GM18499 (cell line): Measurements from ENCODE around the gene KRT80.

Experiments
- ATAC-seq: cut with Tn5 transposase; IDR thresholded peaks from one replicate; pipeline ENCODE4 v1.9.1; 2021; ENCODE audit warnings: moderate number of reproducible peaks; ENCODE audit not compliant: insufficient read depth, unreplicated experiment

KRT80 gene

GRCh38 chr12:52144512-52145227, 47.1 kb downstream of the KRT80 start:
- no peak for ATAC-seq

- no peak for ATAC-seq
These were observed 49.4 kb downstream of the KRT80 start for GRCh38 chr12:52142431-52142830.

GRCh38 chr12:52141875-52142274, 49.9 kb downstream of the KRT80 start:
- ATAC-seq = no peak

- no peak for ATAC-seq
These were observed 50.5 kb downstream of the KRT80 start for GRCh38 chr12:52141306-52141705.

GRCh38 chr12:52139579-52140062, 52.2 kb downstream of the KRT80 start:
- ATAC-seq = no peak

DNA sequence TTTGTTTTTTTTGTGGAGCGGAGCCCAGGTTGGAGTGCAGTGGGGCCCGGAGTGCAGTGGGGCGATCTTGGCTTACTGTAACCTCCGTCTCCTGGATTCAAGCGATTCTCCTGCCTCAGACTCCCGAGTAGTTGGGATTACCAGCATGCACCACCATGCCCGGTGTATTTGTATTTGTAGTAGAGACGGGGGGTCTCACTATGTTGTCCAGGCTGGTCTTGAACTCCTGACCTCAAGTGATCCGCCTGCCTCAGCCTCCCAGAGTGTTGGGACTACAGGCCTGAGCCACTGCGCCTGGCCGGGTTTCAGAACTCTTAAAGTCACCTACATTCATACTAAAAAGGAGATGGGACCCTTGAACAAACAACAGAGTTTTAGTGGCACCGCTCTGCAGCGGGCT, 52.7 kb downstream of the KRT80 start:
- no peak for ATAC-seq

- ATAC-seq = no peak
These were observed 54.1 kb downstream of the KRT80 start for GRCh38 chr12:52137746-52138145.

GRCh38 chr12:52132754-52133161, 59.1 kb downstream of the KRT80 start:
- no peak for ATAC-seq

GRCh38 chr12:52130711-52131110, 61.1 kb downstream of the KRT80 start:
- no peak for ATAC-seq

GRCh38 chr12:52127683-52128450, 63.9 kb downstream of the KRT80 start:
- no peak for ATAC-seq

GRCh38 chr12:52126605-52127578, 64.9 kb downstream of the KRT80 start:
- no peak for ATAC-seq

DNA sequence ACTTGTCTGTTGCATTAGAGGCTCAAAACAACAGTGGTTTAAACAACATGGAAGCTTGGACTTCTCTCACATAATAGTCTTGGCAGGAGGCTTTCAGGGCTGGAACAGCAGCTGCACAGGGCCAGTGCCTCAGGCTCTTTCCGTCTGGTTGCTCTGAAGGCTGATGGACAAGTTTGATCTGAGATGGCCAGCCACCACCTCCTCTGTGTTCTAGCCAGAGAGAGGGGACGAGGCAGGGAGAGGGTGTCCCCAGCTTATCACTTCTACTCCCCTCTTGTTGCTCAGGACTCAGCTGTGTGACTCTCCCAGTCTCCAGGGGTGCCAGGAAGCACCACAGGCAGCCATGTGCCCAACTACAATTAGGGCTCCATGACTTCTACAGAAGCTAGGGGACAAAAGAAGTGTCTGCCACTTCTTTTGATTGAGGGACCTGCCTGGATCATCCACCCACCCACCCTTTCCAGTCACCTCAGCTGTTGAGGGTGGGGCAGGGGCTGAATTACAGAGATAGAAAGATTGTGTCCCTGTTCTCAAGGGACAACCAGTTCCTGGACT, 65.7 kb downstream of the KRT80 start:
- ATAC-seq = no peak

DNA sequence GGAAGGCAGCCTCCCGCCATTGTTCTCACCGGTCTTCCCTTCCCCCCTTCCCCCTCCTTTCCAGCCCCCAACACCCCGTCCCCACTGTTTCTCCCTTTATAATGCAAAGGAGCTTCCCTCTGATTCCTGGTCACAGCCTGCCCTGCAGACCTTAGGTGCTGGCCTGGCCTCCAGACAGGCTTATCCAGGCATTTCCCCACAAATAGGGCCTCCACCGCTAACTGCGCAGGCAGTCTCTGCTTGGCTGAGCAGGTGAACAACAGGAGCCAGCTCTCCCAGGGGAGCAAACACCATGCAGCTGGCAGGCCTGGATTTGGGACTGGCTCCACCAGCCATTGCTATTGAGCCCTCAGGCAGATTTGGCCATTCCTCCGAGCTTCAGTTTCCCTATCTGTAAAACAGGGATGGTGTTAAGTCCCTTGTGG, 66.3 kb downstream of the KRT80 start:
- no peak for ATAC-seq

- ATAC-seq = no peak
These were observed 68.2 kb downstream of the KRT80 start for GRCh38 chr12:52123487-52124186.

DNA sequence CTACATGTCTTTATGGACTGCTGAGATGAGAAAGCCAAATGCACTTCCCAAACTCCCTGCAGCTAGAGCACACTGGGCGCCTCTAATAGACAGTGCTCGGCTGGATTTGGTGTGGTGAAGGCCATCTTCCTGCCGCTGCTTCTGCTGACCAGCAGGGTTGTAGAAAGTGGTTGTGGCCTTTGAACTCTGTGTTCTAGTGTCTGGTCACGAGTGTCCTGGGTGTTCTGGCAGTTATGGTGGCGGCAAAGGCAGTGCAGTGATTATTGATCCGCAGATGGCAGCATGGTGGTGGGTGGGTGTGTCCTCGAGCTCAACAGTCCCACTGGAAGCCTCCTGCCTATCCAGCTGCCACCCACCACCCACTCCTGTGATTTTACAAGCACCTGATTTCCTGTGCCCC, 68.9 kb downstream of the KRT80 start:
- ATAC-seq = no peak

DNA sequence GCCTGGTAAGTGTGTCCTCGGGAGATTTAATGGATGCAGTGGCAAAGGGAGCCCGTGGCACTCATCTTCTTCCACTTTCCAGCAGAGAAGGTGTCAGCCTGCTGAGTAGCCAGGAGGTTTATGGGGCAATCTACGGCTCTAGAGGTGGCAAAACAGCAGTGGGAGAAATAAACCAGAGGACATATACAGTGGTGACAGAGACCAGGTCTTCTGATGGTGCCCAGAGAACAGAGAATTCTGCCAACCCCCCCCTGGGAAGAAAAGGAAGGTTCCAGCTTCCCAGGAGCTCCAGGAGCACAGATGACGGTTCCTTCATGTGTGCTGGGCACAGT, 69.3 kb downstream of the KRT80 start:
- no peak for ATAC-seq

- no peak for ATAC-seq
These were observed 69.8 kb downstream of the KRT80 start for GRCh38 chr12:52121824-52122539.

GRCh38 chr12:52120951-52121823, 70.6 kb downstream of the KRT80 start:
- no peak for ATAC-seq
